GM19035 (cell line): Measurements from ENCODE around the gene DMC1.
"Not testable (repeated sequence)": the region's sequence is repeated elsewhere in the genome, so short reads cannot be mapped to it uniquely, and the experiment has no call there.

ENCODE experiments used
- ATAC-seq: cut with Tn5 transposase; IDR thresholded peaks from one replicate; pipeline ENCODE4 v1.9.1; 2021; ENCODE audit not compliant: unreplicated experiment

Gene DMC1, protein sequence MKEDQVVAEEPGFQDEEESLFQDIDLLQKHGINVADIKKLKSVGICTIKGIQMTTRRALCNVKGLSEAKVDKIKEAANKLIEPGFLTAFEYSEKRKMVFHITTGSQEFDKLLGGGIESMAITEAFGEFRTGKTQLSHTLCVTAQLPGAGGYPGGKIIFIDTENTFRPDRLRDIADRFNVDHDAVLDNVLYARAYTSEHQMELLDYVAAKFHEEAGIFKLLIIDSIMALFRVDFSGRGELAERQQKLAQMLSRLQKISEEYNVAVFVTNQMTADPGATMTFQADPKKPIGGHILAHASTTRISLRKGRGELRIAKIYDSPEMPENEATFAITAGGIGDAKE

DNA sequence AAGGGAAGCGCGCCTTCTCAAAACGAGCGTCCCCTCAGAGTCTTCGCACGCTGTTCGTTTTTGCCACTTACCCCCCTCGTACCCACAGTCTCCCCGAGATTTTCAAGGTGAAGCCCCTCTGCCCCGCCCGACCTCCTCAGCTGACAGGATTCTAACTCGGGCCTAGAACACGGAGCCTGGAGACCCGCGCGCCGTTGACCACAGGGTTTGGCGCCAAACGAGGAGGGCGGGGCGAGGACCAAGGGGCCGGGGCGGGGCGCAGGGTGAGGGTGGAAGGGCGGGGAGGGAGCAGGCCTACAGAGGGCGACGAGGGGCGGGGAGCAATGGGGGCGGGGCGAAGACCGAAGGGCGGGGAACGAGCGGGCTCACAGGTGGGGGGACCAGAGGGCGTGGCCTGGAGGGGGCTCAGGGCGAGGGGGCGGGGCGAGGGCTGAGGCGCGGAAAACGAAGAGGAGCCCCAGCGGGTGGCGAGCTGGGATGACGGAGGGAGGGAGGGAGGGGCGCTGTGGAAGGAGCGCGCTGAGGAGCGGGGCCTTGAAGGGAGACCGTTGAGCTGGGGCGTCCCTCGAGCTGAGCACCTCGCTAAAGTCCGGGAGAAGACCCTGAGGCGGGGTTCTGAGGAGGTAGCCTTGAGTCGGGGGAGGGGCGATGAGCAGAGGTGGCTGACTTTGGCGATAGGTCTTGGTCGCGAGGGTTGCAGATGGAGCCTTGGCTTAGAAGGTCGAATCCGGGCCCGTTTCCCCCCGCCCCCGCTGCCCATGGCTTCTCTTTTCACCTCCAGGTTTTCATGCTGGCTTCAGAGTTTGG, at the start of gene DMC1:
TSS of gene DMC1 (minus strand) at position 212 of the 807 bp plus-strand sequence. CDS start 1,927 bp downstream, outside the sequence.
- ATAC-seq = peak; percentile 58

DNA sequence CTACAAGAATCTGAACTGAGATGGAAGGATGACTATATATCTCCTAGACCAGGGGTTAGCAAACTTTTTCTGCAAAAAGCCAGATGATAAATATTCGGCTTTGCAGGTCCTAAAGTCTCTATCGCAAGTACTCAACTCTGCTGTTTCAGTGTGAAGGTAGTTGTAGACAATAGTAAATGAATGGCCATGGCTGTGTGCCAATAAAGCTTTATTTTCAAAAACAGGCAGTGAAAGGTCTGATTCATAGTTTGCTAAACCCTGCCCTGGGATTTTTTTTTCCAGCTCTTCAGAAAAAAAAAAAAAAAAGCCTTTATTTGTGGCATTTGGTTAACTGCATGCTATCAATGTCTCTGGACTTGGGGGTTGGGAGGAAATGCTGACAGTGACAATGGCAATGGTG, 48.7 kb upstream of the DMC1 start:
- no peak for ATAC-seq

DNA sequence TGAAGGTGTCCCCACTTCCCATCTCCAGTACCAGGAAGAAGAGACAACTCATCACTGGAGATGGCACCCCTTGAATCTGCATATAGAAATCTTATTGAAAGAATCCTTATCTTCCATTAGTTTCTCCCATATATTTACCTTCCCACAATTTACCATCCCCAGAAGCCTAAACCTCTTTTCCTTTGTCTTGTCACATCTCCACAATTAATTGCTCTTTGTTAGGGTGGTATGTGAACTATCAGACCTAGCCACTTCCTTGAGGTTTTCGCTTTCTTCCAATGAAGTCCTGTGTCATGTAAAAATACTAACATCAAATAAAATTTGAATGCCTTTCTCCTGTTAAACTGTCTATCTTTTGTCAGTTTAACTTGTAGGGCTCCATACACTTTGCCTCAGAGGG, 48.3 kb upstream of the DMC1 start:
- ATAC-seq = no peak

DNA sequence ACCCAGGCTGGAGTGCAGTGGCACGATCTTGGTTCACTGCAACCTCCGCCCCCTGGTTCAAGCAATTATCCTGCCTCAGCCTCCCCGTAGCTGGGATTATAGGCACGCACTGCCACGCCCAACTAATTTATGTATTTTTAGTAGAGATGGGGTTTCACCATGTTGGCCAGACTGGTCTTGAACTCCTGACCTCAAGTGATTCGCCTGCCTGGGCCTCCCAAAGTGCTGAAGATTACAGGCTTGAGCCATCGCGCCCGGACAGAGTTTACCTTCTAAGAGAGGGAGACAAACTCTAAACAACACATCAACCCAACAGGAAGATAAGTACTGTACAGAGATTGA, 45.1 kb upstream of the DMC1 start:
- not testable (repeated sequence) for ATAC-seq

DNA sequence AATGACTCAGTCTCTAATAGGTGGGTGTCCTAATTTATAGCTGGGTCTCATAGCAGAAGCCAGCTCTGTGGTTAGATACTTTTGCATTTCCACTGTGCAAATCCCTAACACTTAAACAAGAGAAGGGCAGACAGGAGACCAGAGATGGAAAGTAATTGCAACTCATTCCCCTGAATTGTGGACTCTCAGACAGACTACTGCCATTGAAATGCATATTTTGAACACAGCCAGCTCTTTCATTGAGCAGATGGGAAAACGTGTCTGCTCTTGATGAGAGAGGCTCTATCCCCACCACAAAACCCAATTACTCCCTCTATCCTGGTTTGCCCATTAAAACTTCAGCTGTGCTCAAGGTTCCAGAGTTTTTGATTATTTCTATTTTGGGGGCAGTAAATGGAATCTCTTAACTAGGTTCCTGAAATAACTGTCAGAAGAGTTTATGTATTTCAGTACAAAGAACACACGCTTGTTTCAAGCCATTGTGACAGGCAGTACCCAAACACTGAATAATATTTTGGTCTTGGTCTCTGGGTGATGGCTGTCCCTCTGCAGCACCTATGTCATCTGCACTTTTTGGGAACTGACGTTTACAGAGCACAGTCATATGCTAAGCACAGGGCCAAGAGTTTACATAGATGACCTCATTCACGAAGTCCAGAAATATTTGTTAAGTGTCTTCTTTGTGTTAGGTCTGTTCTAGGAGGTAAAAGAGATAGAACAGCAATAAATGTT, 44.5 kb upstream of the DMC1 start:
- ATAC-seq = no peak

DNA sequence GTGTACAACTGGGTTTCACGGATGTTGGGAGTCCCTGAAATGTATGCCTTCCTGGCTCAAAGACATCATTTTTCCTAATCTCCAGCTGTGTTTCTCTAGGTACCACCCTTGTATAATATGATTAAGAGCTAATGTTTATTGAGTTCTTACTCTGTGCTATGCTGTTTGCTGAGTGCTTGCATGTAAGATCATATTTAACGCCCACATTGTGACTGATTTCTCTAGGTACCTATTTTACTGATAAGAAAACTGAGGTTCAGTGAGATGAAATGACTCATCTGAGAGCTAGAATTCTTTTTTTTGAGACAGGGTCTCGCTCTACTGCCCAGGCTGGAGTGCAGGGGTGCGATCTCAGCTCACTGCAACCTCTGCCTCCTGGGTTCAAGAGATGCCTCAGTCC, 43.6 kb upstream of the DMC1 start:
- ATAC-seq = no peak

DNA sequence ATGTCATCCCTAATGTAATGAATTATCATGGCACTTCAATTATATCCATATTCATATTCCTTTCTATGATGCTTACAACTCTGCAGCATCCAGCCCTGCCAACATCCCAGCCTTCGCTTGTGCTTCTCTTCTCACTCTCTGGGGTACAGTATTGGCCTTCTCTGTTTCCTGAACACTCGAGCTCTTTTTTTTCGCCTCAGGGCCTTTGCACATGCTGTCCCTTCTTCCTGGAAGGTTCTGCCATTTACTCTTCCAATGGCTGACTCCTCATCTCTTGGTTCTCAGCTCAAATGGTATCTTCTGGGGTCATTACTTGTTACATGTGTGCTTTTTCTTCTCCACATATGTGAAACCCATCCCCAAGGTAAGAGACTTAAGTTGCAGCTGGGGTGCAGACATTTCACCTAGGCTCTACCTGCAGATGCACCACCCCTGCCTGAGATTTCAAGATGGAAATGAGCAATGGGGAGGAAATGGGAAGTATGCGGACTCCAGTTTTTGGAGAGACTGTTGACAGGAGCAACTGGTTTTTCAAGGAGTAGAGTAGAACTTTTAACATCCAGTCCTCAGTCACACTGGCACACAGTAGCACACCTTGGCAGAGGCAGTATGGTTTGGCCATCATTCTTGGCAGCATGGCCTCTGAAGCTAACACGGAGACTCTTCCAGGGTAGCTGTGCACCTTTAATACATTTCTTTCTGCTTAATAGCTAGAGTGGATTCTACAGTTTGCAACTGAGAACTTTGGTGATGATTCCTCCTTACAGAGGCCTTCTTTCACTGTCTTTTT, 42.4 kb upstream of the DMC1 start:
- ATAC-seq = no peak

DNA sequence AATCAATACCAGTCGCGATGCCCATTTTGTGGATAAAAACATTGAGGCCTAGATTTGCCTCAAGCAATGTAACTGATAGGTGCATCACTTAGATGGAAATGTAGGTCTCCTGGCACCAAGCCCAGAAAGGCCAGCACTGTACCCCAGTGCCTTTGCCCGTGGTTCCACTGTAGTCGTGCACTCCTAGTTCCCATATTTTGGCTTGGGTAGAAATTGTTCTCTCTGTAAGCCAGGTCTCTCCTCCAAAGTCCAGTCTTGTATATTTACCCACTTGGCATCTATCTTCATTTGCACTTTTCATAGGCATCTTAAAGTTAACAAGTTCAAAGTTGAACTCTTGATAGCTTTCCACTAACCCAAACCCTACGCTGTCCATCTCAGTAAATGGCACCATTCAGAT, 41.6 kb upstream of the DMC1 start:
- ATAC-seq = no peak

DNA sequence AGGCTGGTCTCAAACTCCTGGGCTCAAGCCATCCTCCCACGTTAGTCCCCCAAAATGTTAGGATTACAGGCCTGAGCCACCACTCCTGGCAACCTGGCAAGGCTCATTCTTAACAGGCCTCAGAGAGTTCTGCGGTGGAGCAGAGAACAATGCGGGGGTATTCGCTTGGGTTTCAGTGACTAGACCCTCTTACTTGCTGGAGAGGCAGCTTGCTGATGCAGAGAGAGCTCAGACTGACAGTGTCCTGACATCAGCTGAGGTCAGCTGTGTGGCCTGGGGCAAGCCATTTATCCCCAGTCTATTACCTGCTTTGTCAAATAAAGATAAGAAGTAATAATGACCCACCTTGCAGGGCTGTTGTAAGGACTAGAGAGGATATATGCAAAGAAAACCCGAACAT, 40.3 kb upstream of the DMC1 start:
- ATAC-seq = no peak

DNA sequence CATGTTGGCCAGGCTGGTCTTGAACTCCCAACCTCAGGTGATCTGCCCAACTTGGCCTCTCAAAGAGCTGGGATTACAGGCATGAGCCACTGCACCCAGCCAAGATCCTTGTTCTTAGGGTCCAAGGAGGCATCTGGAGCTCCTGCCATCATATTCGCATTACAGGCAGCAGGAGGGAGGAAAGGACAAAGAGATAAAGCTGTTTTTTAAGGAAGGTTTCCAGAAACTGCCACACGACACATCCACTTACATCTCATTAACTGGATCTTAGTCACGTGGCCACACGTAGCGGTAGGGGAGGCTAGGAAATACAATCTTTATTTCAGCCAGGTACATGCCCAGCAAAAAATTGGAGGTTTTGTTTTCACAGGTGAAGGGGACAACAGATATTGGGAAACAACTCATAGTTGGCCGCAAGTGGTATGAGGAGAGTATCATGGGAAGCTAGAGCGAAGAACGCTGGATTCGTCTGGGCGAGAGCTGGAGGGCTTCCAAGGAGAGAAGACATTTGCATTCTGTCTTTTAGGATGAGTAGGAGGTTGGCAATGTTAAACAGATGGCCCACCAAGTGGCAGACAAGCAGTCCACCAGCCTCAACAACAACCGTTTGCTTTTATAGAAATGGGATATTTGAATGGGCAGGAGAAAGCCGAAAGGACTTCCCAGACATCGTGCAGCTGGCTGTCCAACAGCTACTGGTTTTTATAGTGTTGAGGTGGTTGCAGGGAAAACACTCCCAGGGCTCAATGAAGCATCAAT, 39.2 kb upstream of the DMC1 start:
- no peak for ATAC-seq

DNA sequence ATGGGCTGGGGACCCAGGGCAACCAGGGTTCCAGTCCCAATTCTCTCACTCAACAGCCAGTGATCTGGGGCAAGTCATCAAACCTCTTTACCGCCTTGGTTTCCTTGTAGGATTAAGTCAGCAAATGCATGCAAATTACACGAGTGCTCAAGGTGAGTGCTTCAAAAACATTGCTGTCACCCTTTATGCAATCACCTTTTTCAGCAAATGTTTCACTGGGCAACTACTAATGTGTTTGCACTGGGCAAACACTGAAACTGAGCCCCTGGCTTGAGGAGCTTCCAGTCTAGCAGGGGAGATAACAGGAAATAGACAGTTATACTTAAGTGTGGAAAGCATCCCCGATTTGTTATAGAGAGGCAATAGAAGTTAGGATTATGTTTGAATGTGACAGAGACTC, 37.7 kb upstream of the DMC1 start:
- no peak for ATAC-seq

DNA sequence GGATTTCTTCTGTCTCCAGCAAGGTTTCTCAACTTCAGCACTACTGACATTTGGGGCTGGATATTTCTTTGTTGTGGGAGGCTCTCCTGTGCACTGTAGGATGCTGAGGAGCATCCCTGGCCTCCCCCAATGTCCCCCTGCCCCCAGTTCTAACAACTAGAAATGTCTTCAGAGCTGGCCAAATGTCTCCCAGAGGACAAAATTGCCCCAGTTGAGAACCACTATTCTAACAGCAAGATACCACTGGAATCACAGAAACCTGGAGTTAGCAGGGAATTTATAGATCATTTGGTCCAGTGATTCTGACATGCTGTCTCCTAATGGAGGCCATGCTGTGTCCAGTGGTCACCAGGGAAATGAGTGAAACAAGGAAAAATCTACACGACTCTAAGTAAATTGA, 32.2 kb upstream of the DMC1 start:
- ATAC-seq = no peak

DNA sequence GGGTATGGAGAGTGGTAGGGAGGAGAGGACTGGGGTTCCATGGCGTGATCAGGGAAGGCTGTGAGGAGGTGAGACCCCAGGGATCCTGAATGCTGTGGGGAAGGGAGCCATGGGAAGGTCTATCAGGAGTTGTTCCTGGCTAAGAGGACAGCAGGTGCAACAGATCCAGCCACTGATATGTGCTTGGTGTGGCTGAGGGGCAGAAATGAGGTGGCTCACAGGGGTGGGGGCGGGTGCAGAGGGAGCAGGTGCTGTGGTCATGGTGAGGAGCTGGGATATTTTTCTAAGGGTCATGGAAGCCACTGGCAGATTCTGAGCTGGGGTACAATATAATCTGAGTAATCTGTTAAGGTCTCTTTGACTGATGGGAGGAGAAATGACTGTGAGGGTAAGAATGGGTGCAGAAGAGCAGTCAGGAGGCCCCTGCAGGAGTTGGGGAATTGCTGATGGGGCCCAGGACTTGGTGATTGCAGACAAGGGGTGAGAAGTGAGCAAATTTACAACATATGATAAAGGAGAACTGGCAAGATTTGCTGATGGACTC, 31.3 kb upstream of the DMC1 start:
- no peak for ATAC-seq

DNA sequence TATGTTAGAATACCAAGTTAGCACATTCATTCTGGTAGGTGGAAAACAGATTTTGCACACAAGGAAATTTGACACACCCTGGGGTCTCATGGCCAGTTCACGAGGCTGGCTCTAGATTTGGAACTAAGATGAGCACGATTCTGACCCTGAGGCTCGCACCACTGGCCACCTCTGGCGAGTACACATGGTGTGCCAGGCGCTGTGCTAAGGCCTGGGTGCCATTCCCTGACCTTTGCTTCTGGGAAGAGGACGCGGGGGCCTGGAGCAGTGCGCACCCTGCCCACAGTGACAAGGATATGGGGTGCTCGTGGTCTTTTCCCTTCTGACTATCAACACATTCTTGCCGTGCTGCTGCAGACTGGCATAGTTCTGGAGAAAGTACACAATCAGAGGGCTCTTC, 29.5 kb upstream of the DMC1 start:
- ATAC-seq = no peak

DNA sequence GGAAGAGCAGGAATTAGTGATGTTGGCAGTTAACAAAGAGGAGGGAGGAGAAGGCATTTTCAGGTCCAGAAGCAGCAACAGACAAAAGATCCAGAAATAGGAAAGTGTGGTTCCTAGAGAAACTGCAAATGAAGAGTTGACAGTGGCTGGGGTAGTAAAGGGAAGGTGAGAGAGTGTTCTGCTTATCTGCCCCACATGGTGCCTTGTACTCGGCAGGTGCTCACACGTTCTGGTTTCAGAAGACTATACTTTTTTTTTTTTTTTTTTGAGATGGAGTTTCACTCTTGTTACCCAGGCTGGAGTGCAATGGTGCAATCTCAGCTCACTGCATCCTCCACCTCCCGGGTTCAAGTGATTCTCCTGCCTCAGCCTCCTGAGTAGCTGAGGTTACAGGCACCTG, 12.9 kb upstream of the DMC1 start:
- ATAC-seq = not testable (repeated sequence)

DNA sequence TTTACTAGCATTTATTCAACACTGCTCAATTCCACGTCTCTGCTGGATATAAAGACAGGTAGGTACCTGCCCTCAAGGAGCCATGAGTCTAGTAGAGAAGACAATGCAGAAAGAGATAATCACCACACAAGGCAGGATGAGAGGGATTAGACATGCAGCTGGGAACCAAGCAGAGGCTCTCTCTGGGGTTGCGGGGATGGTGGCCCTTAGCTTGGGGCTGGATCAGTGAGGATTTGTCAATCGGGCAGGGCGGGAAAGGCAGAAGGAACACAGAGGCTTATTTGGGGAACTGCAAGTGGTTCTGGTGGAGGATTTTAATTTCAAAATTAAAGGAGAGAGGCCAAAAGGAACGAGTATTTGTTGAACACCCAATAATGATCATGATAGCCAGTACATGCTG, 8.5 kb upstream of the DMC1 start:
- no peak for ATAC-seq

DNA sequence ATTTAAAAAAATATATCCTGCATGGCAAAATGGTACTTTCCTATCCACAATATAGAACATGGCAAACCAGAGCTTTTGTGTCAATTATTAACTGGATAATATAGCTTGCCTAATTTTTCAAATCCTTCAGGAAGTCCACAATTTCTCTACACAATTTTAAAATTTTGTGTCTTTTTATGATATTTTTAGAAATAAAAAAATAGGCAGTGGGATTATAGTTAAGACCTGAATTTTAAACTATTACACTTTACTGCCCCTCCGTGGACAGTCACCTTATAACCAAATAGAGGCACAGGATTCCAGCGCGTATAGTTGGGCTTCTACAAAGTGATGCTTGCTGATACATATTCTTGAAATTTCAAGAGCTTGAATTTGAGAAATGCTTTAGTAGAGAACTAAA, 2.1 kb upstream of the DMC1 start:
- ATAC-seq = no peak

DNA sequence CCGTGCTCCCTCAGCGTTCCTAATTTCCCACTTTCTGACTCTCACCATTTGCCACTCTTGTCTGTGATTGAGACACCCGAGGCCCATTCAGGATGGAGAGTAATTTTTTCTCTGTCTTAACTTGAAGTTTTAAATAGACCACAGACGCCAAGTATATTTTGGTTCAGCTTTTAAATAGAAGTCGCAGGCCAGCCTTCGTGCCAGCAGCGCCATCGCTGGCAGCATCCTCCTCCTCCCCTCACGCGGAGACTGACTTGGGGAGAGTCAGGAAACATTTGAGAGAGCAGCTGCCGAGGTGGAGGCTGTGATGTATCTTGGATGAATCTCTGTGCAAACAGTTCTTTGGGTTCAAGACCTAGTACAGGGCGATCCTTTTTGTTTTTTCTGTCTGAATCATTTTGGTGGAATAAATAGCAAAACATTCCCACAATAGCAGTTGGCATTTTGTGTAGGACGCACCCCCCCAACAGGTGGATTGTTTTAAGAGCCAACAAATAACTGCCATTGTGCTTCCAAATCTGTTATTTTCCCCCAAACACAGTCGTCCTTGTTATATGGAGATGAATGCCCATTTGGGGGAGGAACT, 889 bp upstream of the DMC1 start:
- ATAC-seq = peak; percentile 6

DNA sequence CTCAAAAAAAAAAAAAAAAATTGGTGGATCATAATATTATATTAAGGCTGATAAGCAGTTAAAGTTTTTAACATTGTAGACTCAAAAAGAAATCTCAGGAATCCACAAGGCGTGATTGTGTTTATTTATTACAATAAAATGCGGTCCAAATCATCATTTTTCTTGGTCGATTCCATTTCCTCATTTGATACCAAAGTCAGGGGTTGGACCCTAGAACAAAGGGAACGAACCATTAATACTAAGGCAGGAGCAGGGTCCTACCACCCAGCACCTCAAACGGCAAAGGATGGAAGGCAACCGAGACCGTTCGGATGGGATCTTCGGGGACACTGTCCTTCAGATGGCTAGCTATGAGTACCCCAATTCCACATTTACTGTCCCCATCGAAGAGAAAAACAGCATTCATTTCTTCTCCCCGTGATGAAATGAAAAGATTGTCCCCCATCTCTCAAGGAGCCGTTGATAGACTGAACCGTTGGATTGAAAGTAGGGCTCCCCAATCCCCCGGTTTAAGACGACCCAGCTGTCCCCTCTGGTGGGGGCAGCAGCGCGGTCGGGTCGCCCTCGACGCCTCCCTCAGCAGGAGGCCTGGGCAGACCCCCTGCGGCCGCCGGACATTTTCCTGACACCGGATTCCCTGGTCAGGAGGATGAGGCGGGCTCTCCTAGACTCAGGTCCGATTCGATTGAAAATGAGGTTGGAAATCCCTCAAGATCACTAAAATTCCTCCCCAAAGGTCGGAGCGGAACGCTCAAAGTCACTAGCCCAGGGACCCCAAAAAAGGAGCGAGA, 607 bp downstream of the DMC1 start:
- peak; percentile 25 for ATAC-seq
